Activated gamma-delta T cell (primary cell): Measurements from ENCODE around the gene COL6A1.
"Not testable (repeated sequence)": the region's sequence is repeated elsewhere in the genome, so short reads cannot be mapped to it uniquely, and the experiment has no call there.

ENCODE experiments used
- DNase-seq: peaks from one replicate; lab custom pipeline; 2025; lab: John Stamatoyannopoulos, UW

The COL6A1 gene

DNA sequence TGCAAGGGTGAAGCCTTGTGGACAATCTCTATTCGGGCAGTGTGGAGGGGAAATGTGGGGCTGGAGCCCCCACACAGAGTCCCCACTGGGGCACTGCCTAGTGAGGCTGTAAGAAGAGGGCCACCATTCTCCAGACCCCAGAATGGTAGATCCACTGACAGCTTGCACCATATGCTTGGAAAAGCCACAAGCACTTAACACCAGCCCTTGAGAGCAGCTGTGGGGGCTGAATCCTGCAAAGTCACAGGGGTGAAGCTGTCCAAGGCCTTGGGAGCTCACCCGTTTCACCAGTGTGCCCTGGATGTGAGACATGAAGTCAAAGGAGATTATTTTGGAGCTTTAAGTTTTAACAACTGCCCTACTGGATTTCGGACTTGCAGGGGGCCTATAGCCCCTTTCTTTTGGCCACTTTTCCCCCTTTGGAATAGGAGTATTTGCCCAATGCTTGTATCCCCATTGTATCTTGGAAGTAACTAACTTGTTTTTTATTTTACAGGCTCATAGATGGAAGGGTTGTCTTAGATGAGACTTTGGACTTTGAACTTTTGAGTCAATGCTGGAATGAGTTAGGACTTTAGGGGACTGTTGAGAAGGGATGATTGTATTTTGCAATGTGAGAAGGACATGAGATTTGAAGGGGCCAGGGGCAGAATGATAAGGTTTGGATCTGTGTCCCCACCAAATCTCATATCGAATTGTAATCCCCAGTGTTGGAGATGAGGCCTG, 16.3 kb upstream of the COL6A1 start:
- no peak for DNase-seq

DNA sequence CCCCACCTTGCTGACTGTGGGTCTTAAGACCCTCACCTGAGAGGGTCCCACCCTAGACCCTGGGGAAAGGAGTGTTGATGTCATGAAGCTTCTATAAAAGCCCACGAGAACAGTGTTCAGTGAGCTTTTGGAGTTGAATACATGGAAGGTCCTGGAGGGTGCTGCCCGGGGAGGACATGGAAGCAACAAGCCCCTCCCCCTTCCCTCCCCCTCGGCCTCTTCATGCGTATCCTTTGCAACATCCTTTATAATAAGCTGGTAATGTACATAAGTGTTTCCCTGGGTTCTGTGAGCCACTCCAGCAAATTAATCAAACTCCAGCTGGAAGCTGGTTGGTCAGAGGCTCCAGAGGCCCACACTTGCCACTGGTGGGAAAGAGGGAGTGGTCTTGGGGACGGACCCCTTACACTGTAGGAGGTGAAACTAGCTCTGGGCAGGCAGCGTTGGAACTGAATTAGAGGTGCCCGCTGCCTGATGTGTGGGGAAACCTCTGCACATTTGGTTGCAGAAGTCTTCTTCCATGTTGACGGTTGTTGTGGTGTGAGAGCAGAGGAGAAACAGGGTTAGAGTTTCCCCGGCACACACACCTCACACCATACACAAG, 14.7 kb upstream of the COL6A1 start:
- DNase-seq = no peak

DNA sequence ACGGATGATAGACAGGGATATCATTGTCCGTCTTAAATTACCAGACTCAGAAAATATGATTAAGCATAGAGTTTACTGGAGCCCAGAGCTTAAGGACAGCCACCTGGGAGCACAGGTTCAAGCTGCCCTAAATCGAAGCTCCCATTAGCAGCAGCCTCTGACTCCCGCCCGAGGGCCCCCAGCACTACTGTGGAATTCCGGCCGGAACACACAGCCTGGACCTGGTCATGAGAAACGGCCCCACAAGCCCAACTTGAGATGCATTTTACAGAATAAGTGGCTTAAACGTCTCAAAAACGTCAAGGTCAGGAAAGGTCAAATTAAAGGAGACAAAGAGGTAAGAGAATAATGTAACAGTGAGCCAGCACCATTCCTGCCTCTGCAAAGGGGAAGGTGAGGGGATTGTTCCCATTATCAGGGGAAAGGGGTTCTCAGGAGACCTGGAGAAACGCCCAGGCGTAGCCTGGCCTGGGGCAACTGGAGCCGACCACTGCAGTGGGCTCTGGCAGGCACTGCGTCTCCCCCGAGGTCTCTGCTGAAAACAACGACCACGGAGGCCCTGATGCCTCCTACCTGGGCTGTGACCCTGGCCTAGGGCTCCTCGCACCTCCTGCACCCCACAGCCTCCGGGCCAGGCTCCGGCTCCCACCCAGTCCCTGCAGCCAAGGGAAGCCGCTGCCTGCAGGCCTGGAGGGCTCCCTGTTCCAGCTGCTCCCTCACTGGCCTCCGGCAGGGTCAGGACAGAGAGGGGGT, 11.5 kb upstream of the COL6A1 start:
- no peak for DNase-seq

DNA sequence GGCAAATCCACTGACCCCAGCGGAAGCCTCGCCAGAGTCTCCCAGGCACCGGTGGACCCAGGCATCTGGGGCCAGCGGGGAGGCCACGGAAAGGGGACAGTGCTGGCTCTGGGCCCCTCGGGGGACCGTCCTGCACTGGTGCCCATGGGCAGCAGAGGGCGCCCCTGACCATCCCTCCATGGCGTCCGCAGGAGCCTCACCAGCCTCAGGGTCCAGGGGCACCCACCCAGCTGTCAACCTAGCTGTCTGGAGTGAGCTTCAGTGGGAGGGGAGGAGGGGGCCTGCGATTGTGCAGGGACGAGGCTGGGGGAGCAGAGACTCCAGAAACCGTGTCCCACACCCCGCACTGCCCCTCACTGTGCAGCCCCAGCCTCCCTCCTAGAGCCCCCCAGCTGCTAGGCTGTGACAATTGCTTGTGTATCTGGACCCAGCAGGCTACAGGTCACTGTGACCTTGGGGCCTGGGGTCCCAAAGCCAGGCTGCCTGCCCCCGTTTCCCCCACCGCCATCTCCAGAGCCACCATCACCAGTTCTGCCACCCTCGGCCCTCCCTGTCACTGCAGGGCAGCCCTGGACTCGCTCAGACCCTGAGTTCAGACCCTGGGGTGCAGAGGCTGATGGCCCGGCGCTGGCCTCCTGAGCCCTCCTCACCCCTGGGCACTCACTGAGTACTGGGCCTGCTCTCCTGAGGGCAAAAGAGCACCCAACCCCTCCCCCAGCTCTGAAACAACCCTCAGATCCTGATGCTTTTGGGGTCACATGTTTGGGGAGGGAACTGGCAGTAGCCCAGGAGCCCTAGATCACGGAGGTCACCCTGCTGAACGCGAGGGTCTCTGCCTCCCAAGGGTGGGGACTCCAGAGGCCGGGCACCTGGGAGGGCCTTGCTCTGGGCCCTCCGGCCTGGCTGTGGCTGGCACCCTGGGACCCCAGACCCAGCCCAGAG, 10.6 kb upstream of the COL6A1 start:
- no peak for DNase-seq

DNA sequence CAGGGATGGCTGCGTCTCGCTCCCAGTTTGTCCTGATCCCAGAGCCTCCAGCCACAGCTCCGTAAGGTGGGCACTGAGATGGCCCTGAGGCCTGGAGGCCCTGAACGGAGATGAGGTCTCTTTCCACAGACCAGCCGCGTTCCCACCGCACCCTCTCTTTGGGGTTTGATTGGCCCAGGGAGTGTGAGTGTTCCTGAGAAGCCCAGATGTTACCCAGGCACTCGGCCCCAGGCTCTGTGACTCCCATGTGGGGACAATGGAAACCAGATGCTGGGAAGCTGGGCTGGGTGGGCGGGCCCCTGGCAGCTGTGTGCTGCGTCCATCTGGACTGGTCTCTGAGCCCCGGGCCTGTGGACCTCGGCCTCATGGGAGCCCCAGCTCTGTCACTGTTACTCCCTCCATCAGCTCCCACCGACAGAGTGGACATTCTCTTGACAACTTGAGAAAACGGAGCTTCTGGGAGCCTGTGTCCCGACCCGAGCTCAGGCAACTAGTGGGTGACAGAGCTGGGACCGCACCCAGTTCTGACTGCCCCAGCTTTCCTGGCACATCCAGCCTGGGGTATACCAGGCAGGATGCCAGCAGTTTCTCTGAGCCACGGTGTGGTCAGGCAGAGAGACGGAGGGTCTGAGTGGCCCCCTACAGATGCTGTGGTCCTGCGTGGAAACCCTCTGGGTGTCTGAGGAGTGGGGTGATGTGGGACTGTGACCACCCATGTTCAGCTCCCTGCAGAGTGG, 9.8 kb upstream of the COL6A1 start:
- DNase-seq = no peak

DNA sequence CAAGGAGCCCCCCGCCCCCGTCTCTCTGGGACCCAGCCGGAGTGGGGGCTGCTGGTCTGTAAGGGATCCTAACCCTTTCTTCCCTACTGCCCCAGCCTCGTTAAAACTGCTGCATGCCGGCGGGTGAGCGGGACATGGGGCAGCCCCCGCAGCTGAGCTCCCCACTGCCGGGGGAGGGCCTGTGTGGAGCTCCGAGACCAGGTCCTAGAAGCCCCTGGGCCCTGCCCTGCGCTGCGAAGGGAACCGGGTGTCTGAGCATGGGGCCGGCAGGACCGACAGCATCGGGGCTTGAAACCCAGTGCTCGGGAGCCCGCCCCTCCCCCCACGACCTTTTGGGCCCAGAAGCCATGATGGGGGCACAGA, 9.2 kb upstream of the COL6A1 start:
- no peak for DNase-seq

DNA sequence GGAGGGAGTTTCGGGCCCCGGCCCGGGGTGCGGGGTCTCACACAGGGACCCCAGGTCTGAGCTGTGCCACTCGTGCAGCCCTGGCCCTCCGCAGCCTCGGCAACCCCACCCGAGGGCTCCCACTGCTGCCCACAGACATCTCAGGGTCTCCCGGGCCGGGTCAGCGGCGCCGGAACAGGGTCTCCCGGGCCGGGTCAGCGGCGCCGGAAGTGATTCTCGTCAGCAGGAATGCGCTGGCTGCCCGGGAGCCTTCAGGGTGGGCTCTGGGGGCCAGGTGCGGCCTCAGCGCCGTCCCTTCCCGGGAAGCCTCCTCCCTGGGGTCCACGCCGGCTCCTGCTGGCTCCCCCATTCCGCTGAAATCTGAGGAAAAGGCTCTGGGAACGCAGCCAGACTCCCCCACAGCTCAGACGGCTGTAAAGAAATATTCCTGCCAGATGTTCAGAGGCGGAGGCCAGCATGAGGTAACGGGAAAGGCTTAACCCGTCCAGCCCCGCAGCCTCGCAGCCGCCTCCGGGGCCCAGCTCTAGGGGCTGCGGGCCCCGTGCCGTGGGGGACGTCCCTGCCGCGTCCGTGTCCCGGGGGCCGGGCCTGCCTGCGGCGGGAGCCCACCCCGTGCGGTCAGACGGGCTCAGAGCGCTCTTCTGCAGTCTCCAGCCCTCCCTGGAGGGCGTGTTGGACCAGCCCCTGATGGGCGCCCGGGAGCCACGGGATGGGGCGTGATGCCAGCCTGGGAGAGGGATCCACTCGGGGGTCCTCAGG, 8.7 kb upstream of the COL6A1 start:
- no peak for DNase-seq

DNA sequence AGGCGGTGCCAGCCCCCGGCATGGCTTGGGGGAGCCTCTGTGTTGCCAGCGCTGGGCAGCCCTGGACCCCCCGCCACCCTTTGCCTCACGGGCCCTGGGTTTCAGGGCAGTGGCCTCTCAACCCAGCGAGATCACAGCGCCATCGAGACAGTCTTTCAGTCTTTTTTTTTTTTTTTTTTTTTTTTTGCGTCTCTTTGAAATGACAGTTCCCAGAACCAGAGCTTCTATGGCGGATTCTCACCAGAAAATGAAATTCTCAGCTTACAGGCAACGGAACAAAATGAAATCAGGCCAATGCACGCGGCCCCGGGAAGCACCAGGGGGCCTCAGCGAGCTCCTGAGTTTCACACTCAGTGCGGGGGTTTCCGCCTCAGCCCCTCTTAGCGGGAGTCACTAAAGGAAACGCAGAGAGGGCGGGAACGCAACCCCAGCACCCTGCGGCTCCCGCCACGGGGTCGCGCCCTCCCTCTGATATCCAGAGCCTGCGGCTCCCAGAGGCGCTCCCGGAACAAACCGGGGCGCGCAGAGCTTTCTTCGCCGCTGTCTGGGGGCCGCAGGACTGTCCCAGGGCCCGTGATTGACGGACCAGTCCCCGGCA, 8.0 kb upstream of the COL6A1 start:
- peak; percentile 48 for DNase-seq

DNA sequence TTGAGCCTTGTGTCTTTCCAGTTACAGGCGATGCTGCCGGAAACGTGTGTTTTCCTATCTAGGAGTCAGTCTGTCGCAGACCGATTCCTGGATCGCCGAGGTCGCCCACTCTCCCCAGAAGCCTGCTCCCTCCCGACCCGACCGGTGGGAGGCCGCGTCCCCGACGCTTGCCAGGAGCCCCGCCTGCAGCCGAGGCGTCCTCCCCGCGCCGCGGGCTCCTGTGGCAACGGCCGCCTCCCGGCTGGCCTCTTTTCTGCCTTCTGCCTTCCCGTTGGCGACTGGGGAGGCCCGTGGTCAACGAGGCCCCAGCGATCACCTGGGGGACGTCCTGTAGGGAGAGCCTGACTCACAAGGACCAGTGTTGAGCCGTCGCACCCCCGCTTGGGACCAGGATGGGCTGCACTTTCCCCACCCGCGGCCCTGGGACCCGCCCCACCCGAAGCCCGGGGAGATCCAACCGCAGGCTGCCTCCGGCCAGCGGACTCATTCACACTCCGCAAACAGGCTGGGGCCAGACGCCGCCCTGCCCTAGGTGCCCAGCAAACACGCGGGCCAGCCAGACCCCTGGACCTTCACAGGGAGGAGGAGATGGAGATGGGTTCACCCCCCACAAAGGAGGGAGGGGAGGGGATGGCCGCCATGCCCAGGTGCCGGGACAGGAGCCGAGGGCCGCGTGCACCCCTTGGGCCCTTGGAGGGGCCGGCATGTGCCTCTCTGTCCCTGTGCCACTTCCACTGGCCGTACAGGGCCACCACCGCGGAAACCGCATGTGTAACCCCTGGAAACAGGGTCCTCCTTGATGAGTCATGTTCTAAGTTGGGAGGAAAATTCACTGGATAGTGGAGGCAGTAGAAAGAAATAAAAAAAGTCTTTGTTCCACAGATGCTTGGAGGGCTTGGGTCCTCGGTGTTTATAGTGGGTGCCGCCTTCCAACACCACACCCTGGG, 7.2 kb upstream of the COL6A1 start:
- no peak for DNase-seq

DNA sequence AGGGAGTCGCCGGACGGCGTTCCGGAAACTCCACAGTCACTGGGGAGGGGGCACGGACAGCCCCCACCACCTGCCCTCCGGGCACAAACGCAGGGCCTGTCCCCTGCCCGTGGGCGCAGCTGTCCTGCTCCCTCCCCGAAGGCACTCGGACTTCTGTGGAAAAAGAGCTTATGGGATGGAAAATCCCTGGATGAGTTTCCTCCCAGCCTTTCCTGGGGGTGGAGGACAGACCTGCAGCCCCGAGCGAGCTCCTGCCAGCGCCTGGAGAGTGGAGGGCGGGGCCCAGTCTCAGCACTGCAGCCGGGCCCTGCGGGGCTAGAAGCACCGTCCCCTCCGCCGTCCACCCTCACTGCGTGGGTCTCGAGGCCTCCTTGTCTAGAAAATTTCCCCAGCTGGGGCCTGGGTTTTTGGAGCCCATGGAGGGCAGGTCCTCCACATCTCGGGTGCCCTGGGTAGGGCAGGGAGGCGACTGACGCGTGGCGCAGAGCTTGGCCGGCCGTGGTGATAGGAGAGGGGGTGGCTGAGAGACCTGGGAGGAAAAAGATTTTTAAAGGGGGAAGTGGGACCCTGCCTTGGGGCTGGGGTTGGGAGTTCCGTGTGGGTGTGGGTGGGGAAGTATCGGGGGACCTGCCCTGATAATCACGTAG, 6.4 kb upstream of the COL6A1 start:
- no peak for DNase-seq

DNA sequence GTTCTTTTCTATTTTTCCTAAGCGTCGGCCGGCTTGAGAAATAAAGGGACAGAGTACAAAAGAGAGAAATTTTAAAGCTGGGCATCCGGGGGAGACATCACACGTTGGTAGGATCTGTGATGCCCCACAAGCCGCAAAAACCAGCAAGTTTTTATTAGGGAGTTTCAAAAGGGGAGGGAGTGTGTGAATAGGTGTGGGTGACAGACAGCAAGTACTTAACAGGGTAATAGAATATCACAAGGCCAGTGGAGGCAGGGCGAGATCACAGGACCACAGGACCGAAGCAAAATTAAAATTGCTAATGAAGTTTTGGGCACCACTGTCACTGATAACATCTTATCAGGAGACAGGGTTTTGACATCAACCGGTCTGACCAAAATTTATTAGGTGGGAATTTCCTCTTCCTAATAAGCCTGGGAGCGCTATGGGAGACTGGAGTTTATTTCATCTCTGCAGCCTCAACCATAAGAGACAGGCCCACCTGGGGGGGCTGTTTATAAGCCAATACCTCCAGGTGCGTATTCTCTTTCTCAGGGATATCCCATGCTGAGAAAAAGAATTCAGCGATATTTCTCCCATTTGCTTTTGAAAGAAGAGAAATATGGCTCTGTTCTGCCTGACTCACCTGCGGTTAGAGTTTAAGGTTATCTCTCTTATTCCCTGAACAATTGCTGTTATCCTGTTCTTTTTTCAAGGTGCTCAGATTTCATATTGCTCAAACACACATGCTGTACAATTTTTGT, 5.7 kb upstream of the COL6A1 start:
- DNase-seq = not testable (repeated sequence)

DNA sequence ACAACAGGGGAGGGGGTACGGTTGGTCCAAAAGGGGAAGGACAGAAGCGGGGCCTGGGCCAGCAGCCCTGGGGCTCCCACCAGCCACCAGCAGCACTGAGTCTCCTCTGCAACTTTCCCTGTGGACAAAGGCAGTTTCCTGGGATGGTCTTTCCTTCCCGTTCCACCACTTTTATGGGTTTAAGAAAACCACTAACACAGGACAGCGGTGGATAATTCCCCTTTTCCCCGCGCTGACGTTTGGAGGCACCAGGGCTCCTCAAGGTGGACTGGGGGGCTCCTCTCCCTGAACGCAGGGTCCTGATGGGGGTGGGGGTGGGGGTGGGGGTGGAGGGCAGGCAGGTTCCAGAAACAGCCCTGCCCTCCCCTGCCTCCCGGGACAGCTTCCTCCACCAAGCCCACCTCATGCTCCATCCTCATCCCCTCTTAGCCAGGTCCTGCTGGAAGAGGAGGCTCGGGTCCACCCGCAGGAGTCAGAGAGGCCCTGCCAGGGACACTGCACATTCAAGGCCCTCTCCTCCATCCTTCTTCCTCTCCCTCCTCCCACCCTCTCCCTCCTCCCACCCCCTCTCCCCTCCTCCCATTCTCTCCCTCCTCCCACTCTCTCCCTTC, 4.8 kb upstream of the COL6A1 start:
- DNase-seq = no peak

DNA sequence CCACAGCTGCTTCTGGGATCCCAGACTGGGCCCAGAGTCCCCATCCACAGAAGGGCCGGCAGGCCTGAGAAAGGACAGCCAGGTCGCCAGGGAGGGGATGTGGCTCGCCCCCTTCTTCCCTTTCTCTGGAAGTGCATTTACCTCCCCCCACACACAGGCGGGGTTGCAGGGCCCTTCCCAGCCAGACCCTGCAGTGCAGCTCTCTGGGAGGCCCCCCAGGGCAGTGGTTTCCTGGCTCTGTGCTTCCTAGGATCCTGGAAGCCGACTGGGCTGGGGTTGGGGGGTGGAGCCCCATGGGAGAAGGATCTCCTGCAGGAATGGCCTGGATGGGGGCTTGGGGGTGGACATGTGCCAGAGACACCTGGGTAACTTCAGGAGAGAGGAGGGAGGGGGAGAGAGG, 4.2 kb upstream of the COL6A1 start:
- DNase-seq = no peak

DNA sequence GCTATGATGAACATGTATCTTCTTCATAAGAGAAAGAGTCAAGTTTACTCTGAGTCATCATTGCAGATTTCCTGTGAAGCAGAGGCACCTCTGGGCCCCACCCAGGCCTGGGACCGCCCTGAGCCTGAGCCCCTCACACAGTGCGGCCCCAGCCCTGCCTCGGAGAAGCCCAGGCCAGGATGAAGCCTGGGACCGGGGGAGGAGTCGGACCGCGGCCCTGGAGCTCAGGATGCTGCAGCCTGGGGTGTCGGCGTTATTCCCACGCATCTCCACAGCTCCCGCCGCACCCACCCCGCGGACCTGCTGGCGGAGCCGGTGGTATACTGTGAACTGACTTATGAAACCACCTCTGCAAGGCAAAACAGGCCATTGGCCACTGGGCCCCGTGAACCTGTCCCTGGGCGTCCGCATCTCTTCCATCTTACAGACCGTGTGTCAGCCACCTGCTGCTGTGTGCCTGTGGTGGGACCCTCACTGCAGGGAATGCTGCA, 2.4 kb upstream of the COL6A1 start:
- DNase-seq = no peak

DNA sequence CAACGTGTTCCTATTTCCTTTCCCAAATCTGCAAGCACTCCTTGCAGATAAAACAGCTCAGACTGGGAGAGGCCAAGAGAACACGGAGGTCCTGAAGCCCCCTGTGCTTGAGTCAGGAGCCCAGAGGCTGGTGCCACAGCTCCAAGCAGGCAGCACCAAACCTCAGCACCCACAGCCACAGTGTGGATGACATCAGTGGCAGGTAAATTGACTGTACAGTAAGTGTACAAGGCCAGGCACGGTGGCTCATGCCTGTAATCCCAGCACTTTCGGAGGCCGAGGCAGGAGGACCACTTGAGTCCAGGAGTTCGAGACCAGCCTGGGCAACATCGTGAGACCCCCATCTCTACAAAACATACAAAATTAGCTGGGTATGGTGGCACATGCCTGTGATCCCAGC, 1.9 kb upstream of the COL6A1 start:
- no peak for DNase-seq

DNA sequence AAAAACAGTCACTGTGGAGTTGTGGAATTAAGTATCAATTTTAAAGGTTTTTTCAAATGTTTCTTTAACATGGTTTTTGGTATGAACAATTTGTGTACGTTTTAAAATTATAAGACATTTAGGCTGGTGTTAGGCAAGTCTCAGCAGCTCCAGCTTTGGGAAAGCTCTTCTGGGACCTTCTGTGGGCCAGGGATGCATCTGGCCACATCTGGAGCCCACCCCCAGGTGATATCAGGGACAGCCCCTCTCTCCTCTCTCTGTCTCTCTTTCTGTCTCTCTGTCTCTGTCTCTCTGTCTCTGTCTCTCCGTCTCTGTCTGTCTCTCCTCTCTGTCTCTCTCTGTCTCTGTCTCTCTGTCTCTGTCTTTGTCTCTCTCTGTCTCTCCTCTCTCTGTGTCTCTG, 1.3 kb upstream of the COL6A1 start:
- no peak for DNase-seq

DNA sequence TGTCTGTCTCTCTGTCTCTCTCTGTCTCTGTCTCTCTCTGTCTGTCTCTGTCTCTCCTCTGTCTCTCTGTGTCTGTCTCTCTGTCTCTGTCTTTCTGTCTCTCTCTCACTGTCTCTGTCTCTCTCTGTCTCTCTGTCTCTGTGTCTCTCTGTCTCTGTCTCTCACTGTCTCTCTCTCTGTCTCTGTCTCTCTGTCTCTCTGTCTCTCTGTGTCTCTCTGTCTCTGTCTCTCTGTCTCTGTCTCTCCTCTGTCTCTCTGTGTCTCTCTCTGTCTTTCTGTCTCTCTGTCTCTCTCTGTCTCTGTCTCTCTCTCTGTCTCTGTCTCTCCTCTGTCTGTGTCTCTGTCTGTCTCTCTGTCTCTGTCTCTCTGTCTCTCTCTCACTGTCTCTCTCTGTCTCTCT, 873 bp upstream of the COL6A1 start:
- no peak for DNase-seq
